Measurements from ENCODE around the gene COPRS. TPM values are rescaled to one million over a fixed set of nuclear protein-coding genes. Genes with fewer than 3 reads are reported as not detected.
"Not testable (repeated sequence)": the region's sequence is repeated elsewhere in the genome, so short reads cannot be mapped to it uniquely, and the experiment has no call there.

Gene COPRS
- total RNA-seq, 8 experiments from 2014 or later: 23.5 to 61.8 (median 28.4) TPM

DNA sequence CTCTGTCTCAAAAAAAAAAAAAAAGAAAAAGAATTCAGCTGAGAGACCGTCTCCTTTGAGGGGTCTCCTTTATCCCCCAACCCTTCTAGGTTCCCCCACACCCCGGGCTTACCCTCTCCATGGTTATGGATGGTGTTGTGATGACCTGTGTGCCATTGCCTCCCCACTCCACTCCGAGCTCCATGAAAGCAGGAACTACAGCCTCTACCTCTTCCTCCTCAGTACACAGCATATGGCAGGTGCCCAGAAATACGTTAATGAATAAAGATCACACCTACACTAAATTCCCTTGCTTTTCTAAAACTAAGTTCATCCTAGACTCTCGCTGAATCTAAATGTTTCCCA lies 17.2 kb downstream of the COPRS start:
- in situ Hi-C loops (cut with MboI; ENCODE audit: low pct_unique_long_range_greater_than_20kb in 2 of 9, low sequenced_read_pairs in 9 of 9, unreplicated experiment in 9 of 9): loop anchor here in 5 of 9 experiments (10.0 to 25.0 kb wide), 4 partner anchors 280 to 430 kb away; no protein-coding TSS in a partner anchor
- H3K27ac ChIP-seq: no peak overlapping the region
- no peak overlapping the region for H3K4me3 ChIP-seq
- no peak for ATAC-seq (replicated peaks in 6 of 8)
- 74 to 93% (median 87%) methylated on average over 1 to 4 of the region's 5 CpGs; no CpG with 5 or more reads in 5 of the 10 experiments for WGBS, 10 experiments
- H3K4me1 ChIP-seq (replicated peaks in 1 of 2): peaks cover 0 to 3% of the 10 kb centered on the region in 2 donors

DNA sequence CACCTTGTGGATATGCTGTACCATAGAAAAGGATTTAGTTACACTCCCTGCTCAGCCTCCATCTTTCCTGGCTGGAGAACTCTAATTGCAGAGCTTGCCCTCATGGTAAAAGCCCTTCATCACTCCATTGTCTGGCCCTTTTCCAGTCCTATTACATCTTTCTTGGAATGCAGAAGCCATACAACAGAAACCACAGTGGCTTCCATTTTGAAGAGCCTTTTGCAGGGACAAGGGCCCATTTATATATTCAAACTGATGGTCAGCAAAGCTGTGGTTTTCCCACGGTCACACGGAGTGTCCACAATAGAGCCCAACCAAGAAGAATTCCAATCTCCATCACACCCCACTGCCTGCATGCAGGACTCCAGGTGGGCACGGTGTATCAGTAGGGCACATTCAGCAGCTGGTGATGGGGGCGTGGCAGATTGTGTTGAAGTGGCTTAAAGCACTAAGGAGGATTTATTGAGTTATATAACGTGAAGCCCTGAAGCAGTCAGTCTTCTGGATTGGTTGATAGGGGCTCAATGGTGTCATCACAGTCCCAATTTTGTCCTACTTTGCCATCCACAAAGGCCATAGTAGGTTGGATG lies 20.3 kb downstream of the COPRS start:
- in situ Hi-C loops (cut with MboI; ENCODE audit: low pct_unique_long_range_greater_than_20kb in 2 of 9, low sequenced_read_pairs in 9 of 9, unreplicated experiment in 9 of 9): loop anchor here in 5 of 9 experiments (25.0 kb wide), 3 partner anchors 276 to 426 kb away; no protein-coding TSS in a partner anchor
- ATAC-seq (replicated peaks in 6 of 8): no peak
- 60 to 100% (median 90%) methylated on average over 1 to 5 of the region's 5 CpGs; no CpG with 5 or more reads in 3 of the 10 experiments for WGBS, 10 experiments
- H3K27ac ChIP-seq: no peak overlapping the region
- peaks cover 0 to 3% of the 10 kb centered on the region in 2 donors for H3K4me1 ChIP-seq (replicated peaks in 1 of 2)
- no peak overlapping the region for H3K4me3 ChIP-seq

DNA sequence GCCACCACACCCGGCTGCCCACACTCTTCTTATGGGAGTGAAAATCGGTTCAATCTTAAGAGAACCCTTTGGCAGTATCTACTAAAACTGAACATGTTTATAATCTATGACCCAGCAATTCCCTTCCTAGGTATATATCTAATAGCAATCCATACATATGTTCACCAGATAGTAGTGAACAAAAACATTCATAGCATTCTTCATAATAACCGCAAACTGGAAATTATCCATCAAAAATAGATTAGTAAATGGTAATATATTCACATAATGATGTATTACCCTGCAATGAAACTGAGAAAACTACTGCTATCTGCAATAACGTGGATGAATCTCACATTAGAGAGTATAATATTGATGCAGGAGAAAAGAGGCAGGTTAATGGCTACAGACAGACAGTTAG lies 23.1 kb downstream of the COPRS start:
- H3K4me3 ChIP-seq: no peak overlapping the region
- 6 to 100% (median 70%) methylated on average over 1 to 4 of the region's 4 CpGs; no CpG with 5 or more reads in 1 of the 10 experiments for WGBS, 10 experiments
- ATAC-seq (replicated peaks in 6 of 8): no peak
- H3K27ac ChIP-seq: no peak overlapping the region
- H3K4me1 ChIP-seq (replicated peaks in 1 of 2): no peaks in the 10 kb centered on the region
- in situ Hi-C loops (cut with MboI; ENCODE audit: low pct_unique_long_range_greater_than_20kb in 2 of 9, low sequenced_read_pairs in 9 of 9, unreplicated experiment in 9 of 9): loop anchor here in 5 of 9 experiments (25.0 kb wide), 3 partner anchors 274 to 424 kb away; no protein-coding TSS in a partner anchor

DNA sequence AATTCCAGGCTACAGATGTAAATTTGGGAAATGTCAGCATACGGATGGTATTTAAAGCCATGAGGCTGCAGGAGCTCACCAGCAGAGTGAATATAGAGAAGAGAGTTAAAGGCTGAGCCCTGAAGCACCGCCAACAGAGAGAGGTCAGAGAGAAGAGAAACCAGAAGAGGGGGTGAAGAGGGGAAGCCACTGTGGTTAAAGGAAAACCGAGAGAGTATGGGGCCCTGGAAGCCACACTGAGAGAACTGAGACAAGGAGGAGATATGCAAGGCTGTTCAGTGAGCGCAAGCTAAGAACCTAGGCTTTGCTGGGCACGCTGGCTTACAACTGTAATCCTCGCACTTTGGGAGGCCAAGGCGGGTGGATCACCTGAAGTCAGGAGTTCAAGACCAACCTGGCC lies 24.6 kb downstream of the COPRS start:
- in situ Hi-C loops (cut with MboI; ENCODE audit: low pct_unique_long_range_greater_than_20kb in 2 of 9, low sequenced_read_pairs in 9 of 9, unreplicated experiment in 9 of 9): loop anchor here in 5 of 9 experiments (25.0 kb wide), 3 partner anchors 272 to 422 kb away; no protein-coding TSS in a partner anchor
- no peak overlapping the region for H3K27ac ChIP-seq
- WGBS, 10 experiments: 69 to 97% (median 82%) methylated on average over 1 to 7 of the region's 7 CpGs; no CpG with 5 or more reads in 2 of the 10 experiments
- H3K4me3 ChIP-seq: no peak overlapping the region
- ATAC-seq (replicated peaks in 6 of 8): no peak
- H3K4me1 ChIP-seq (replicated peaks in 1 of 2): no peaks in the 10 kb centered on the region

DNA sequence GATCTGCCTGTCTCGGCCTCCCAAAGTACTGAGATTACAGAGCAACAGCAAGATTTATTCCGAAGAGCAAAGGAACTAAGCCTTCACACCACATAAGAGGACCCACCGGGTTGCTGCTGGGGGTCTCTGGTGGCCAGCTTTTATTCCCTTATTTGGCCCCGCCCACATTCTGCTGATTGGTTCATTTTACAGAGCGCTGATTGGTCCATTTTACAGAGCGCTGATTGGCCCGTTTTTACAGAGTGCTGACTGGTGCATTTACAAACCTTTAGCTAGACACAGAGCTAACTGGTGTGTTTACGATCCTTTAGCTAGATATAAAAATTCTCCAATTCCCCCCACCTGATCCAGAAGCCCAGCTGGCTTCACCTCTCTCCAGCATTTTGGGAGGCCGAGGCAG lies 26.3 kb downstream of the COPRS start:
- in situ Hi-C loops (cut with MboI; ENCODE audit: low pct_unique_long_range_greater_than_20kb in 2 of 9, low sequenced_read_pairs in 9 of 9, unreplicated experiment in 9 of 9): loop anchor here in 5 of 9 experiments (25.0 kb wide), 3 partner anchors 270 to 420 kb away; no protein-coding TSS in a partner anchor
- no peak overlapping the region for H3K4me3 ChIP-seq
- ATAC-seq (replicated peaks in 6 of 8): no peak
- WGBS, 10 experiments: 61 to 100% (median 80%) methylated on average over 1 to 9 of the region's 9 CpGs; no CpG with 5 or more reads in 3 of the 10 experiments
- no peaks in the 10 kb centered on the region for H3K4me1 ChIP-seq (replicated peaks in 1 of 2)
- H3K27ac ChIP-seq: no peak overlapping the region

DNA sequence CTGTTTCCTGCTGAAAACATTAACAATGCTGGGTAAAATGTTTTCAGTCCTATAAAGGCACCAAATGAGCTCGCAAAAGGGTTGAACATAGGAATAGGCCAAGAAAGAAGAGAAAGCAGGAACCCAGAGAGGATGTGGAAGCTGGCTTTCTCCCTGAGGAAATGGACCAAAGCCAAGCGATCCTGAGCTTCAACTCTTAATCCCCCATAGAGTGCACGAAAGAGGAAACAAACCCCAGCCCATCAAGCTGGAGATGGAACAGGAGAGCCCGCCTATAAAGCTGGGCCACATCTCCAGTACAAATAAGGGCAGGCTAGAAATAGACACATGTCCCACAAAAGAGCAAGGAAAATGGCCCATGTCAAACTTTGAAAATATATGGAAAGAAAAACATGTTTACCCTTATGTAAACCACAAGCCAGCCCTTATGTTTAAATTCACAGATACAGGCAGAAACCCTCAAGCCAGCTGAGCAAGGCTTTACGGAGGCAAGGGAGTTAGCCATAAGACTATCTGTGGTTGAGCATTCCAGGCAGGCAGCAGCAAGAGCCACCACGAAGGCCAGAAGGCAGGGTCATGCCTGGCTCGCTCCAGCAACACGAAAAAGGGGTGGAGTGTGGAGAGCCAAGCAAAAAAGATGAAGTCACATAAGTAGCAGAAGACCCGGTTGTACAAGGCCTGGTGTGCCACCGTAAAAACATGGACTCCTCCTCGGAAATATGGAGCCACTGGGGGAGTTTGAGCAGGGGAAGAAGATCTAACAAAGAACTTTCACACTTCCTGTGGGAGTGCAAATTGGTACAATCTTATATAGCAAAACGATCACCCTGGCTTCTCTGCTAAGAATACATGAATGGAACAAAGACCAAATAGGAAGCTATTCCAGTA lies 27.8 kb downstream of the COPRS start:
- WGBS, 10 experiments: 49 to 100% (median 83%) methylated on average over 1 to 11 of the region's 12 CpGs
- Histone ChIP-seq H3K4me3 (no peak overlapping the region), H3K27ac (no peak overlapping the region), H3K4me1 (replicated peaks in 1 of 2) (no peaks in the 10 kb centered on the region)
- ATAC-seq (replicated peaks in 6 of 8): no peak
- in situ Hi-C loops (cut with MboI; ENCODE audit: low pct_unique_long_range_greater_than_20kb in 2 of 9, low sequenced_read_pairs in 9 of 9, unreplicated experiment in 9 of 9): loop anchor here in 5 of 9 experiments (25.0 kb wide), 3 partner anchors 269 to 419 kb away; no protein-coding TSS in a partner anchor

DNA sequence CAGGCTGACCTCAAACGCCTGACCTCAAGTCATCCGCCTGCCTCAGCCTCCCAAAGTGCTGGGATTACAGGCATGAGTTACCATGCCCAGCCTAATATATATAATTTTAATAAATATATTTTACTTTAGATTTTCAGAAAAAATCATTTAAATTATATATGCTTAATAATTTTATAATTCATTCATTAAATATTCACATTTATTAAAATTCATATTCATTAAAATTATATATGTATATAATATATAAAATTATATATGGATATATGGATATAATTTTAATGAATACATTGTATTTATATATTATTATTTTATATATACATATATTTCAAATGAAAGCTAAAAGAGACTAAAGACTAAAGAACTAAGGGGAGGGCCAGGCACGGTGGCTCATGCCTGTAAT lies 29.4 kb downstream of the COPRS start:
- WGBS, 10 experiments: 85 to 100% (median 100%) methylated on average over 1 to 2 of the region's 3 CpGs; no CpG with 5 or more reads in 2 of the 10 experiments
- Histone ChIP-seq H3K4me1 (replicated peaks in 1 of 2) (no peaks in the 10 kb centered on the region), H3K27ac (no peak overlapping the region), H3K4me3 (no peak overlapping the region)
- in situ Hi-C loops (cut with MboI; ENCODE audit: low pct_unique_long_range_greater_than_20kb in 2 of 9, low sequenced_read_pairs in 9 of 9, unreplicated experiment in 9 of 9): loop anchor here in 5 of 9 experiments (25.0 kb wide), 3 partner anchors 267 to 417 kb away; no protein-coding TSS in a partner anchor
- ATAC-seq (replicated peaks in 6 of 8): no peak

DNA sequence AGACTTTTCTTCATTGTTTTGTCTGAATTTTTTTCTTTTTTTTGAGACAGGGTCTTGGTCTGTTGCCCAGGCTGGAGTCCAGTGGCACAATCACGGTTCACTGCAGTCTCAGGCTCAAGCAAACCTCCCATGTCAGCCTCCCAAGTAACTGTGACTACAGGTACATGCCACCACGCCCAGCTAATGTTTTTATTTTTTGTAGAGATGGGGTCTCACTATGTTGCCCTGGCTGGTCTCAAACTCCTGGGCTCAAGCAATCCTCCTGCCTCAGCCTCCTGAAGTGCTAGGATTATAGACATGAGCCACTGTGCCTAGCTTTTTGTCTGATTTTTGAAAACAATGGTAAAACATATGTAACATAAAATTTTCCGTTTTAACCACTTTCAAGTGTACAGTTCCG lies 30.1 kb downstream of the COPRS start:
- not testable (repeated sequence) for H3K4me3 ChIP-seq; H3K27ac ChIP-seq; H3K4me1 ChIP-seq (replicated peaks in 1 of 2); ATAC-seq (replicated peaks in 6 of 8)
- in situ Hi-C loops (cut with MboI; ENCODE audit: low pct_unique_long_range_greater_than_20kb in 2 of 9, low sequenced_read_pairs in 9 of 9, unreplicated experiment in 9 of 9): loop anchor here in 5 of 9 experiments (25.0 kb wide), 3 partner anchors 267 to 417 kb away; no protein-coding TSS in a partner anchor
- WGBS, 10 experiments: 40 to 100% (median 94%) methylated on average over 1 to 4 of the region's 4 CpGs

DNA sequence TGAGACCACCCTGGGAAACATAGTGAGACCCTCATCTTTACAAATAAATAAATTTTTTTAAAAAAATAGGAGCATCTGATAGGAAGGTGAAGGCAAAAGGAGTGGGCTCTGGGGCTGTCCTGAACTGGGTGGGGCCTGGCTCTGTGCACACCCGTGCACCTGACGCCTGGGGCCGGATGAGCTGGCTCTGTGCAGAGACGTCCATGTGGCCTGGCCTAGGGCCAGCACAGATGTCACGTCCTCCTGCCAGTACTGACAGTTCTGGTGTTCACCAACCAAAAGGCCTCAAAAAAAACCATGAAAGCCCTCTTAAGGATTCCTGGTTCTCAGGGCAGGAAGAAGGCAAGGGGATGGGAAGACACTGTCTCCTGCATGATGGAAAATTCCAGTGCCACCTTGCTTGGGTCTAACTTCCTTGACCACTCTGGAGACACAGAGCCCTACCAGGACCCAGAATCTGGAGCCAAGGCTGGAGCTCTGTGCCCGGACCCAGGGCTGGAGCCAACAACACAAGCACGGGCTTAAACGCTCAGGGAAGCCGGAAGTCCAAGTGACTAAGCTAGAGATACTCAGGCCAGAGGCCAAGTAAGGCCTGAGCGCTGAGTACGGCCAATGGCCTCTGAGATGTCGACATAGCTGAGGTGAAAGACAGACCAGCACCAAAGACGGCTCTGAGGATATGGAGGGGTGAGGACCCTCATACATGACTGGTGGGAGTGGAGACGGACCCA lies 32.9 kb downstream of the COPRS start:
- Histone ChIP-seq H3K27ac (no peak overlapping the region), H3K4me1 (replicated peaks in 1 of 2) (no peaks in the 10 kb centered on the region), H3K4me3 (no peak overlapping the region)
- in situ Hi-C loops (cut with MboI; ENCODE audit: low pct_unique_long_range_greater_than_20kb in 2 of 9, low sequenced_read_pairs in 9 of 9, unreplicated experiment in 9 of 9): loop anchor here in 5 of 9 experiments (25.0 kb wide), 3 partner anchors 264 to 414 kb away; no protein-coding TSS in a partner anchor
- peak in 3 of 8 experiments; percentile 58 to 80 (median 76) for ATAC-seq (replicated peaks in 6 of 8)
- 0 to 100% (median 72%) methylated on average over 1 to 7 of the region's 14 CpGs; no CpG with 5 or more reads in 2 of the 10 experiments for WGBS, 10 experiments

DNA sequence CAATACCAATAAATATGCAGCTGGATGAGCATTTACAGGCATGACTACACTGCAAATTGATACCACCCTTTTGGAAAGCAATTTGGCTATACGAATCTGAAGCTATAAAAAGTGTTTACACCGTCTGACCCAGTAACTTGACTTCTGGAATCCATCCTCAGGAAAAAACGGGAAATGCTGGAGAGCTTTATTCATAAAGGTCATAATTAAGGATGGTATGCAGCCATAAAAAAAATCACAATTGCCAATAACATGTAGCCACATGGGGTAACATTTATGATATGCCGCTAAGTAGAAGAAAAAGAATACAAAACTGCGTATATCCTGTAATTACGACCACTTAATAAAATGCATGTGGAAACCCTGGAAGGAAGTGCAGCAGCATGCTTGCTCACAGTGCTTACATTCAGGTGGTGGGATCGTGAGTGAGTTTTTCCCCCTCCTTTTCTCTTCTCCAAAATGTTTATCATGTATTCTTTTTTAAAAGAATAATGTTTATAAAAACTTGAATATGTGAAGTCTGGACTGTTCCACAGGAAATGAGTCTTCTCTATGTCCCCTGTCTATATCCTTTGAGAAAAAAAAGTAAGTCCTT lies 34.2 kb downstream of the COPRS start:
- no peak overlapping the region for H3K27ac ChIP-seq
- in situ Hi-C loops (cut with MboI; ENCODE audit: low pct_unique_long_range_greater_than_20kb in 2 of 9, low sequenced_read_pairs in 9 of 9, unreplicated experiment in 9 of 9): loop anchor here in 5 of 9 experiments (25.0 kb wide), 3 partner anchors 263 to 413 kb away; no protein-coding TSS in a partner anchor
- no peak overlapping the region for H3K4me3 ChIP-seq
- 2 to 80% (median 72%) methylated on average over 2 to 7 of the region's 7 CpGs for WGBS, 10 experiments
- no peak for ATAC-seq (replicated peaks in 6 of 8)
- H3K4me1 ChIP-seq (replicated peaks in 1 of 2): no peaks in the 10 kb centered on the region

DNA sequence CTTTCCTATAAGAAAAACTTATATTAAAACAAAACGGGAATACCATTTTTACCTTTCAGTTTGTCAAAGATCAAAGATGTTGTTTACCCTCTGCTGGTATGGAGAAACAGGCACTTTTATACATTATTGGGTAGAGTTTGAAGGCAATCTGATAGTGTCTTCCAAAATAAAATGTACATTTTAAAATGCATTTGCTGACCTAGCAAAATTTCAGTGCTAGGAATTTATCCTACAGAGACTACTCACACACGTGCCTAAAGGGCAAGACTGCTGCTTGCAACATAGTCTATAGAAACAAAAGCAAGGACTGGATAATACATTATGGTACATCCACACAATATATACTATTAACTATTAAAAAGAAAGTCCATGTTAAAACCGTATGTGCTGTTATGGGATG lies 36.0 kb downstream of the COPRS start:
- Histone ChIP-seq H3K4me3 (no peak overlapping the region), H3K4me1 (replicated peaks in 1 of 2) (no peaks in the 10 kb centered on the region), H3K27ac (no peak overlapping the region)
- in situ Hi-C loops (cut with MboI; ENCODE audit: low pct_unique_long_range_greater_than_20kb in 2 of 9, low sequenced_read_pairs in 9 of 9, unreplicated experiment in 9 of 9): no loop called here
- ATAC-seq (replicated peaks in 6 of 8): no peak
- 41 to 86% (median 55%) methylated on average over 1 to 3 of the region's 3 CpGs for WGBS, 10 experiments

Data from motor neuron (in vitro differentiated cells).